Measurements from ENCODE around the gene MYO5C.

DNA sequence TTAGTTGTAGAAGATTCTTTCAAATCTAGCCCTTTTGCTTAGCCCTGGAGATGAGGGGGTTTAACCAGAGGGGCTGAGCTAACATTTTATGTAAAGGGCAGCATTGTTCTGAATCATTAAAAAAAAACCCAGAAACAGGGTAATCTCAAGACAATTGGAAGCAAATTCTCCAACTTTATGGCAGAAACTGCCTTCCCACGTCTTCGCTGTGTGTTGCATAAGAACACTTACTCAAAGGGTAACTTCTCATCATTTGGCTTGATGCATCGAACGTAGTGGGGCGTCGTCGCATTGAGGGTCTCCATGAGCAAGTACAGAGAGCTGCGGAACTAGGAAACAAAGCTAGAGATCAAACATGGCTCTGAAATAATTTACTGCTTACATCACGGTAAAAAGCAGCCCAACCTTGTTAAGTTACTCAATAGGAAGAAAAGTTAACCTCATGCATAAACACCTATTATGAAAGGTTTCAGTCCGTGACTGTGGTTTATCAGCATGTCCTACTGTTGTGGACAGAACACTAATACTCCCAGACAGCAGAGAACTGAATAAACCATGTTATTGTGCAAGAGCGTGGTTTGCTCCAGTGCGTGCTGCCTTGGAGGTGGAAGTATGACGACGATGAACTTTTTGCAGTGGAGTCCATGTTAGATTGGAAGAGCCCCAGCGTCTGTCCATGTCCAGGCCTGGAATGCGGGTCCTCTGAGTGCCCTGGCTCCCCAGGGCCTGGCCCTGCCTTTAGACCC is 48.7 kb downstream of the MYO5C start:
- TF ChIP-seq CTCF (IDR thresholded peaks at IDR 0.05) (no peak), POLR2AphosphoS5 (IDR thresholded peaks at IDR 0.05; ENCODE audit: insufficient read depth in 1 of 2, low read depth in 1 of 2) (no peak)

All from vagina (tissue), 2 donors.